ENCODE data around the gene ARIH1. TPM values are rescaled to one million over a fixed set of nuclear protein-coding genes. Genes with fewer than 3 reads are reported as not detected.
A peak's percentile ranks its signal among the peaks of the same experiment; 100 is the strongest.

Gene ARIH1
- total RNA-seq, 4 donors from 2014 or later = 42.6 to 90.0 (median 58.5) TPM

- Histone ChIP-seq H3K27ac (no peak overlapping the region), H3K4me3 (replicated peaks in 1 of 3) (no peak overlapping the region), H3K9me3 (no peaks in the 10 kb centered on the region), H3K4me1 (peaks cover 8 to 11% of the 10 kb centered on the region in 2 donors), H3K36me3 (no peaks in the 10 kb centered on the region), H3K27me3 (no peaks in the 10 kb centered on the region)
- TF ChIP-seq, protein P1, sequence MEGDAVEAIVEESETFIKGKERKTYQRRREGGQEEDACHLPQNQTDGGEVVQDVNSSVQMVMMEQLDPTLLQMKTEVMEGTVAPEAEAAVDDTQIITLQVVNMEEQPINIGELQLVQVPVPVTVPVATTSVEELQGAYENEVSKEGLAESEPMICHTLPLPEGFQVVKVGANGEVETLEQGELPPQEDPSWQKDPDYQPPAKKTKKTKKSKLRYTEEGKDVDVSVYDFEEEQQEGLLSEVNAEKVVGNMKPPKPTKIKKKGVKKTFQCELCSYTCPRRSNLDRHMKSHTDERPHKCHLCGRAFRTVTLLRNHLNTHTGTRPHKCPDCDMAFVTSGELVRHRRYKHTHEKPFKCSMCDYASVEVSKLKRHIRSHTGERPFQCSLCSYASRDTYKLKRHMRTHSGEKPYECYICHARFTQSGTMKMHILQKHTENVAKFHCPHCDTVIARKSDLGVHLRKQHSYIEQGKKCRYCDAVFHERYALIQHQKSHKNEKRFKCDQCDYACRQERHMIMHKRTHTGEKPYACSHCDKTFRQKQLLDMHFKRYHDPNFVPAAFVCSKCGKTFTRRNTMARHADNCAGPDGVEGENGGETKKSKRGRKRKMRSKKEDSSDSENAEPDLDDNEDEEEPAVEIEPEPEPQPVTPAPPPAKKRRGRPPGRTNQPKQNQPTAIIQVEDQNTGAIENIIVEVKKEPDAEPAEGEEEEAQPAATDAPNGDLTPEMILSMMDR (IDR thresholded peaks at IDR 0.05) = no peak
- no peak for TF ChIP-seq POLR2A (IDR thresholded peaks at IDR 0.05)
- no peak for DNase-seq
- intact Hi-C loops (cut with DNase I) = no loop called here
Observed at GRCh38 chr15:72515591-72516389, 41.7 kb downstream of the ARIH1 start.

DNA sequence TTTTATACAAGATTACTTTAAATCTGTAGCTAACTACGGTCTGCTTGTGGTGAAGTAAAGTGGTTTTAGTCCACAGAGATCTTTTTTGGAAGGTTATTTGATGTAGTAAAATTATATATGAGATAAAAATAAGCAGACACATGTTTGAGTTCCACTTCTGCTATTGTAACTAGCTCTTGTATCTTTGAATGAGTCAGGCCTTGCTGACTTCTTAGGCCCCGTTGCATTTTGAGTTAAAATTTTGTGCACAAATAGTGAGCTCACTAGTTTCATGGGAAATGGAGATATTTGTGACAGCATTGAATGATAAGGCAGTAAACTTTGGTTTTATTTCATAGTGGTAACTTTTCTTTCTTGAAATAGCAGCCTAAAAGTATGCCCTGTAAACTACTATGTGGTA lies 42.6 kb downstream of the ARIH1 start:
- H3K9me3 ChIP-seq = no peaks in the 10 kb centered on the region
- no peaks in the 10 kb centered on the region for H3K36me3 ChIP-seq
- no peak for TF ChIP-seq POLR2A (IDR thresholded peaks at IDR 0.05)
- TF ChIP-seq, protein P1 (IDR thresholded peaks at IDR 0.05) = no peak
- no peak for DNase-seq
- intact Hi-C loops (cut with DNase I) = no loop called here
- H3K27me3 ChIP-seq = no peaks in the 10 kb centered on the region
- no peak overlapping the region for H3K27ac ChIP-seq
- no peak overlapping the region for H3K4me3 ChIP-seq (replicated peaks in 1 of 3)
- WGBS, 2 donors = 84% methylated on average over 2 of the region's 2 CpGs
- H3K4me1 ChIP-seq = peaks cover 10 to 12% of the 10 kb centered on the region in 2 donors

DNA sequence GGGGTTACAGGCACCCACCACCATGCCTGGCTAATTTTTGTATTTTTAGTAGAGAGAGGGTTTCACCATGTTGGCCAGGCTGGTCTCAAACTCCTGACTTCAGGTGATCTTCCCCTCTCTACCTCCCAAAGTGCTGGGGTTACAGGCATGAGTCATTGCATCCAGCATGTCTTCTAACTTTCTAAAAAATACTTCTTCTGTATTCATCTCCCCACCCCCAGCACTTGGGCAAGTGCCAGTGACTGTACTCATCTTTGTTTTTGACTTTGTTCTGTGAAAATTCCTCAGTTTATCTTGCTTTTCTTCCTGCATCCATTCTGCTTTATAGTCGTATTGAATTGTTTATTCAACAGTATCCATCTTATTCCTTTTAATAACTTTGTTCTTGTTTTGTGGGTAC lies 47.6 kb downstream of the ARIH1 start:
- Histone ChIP-seq H3K27ac (no peak overlapping the region), H3K4me3 (replicated peaks in 1 of 3) (no peak overlapping the region), H3K9me3 (no peaks in the 10 kb centered on the region), H3K27me3 (no peaks in the 10 kb centered on the region), H3K4me1 (peaks cover 0 to 8% of the 10 kb centered on the region in 2 donors), H3K36me3 (no peaks in the 10 kb centered on the region)
- DNase-seq = peak in 1 of 2 donors; percentile 23
- TF ChIP-seq, protein P1 (IDR thresholded peaks at IDR 0.05) = no peak
- TF ChIP-seq POLR2A (IDR thresholded peaks at IDR 0.05) = no peak
- intact Hi-C loops (cut with DNase I) = no loop called here
- WGBS, 2 donors = 83 to 87% methylated on average over 1 of the region's 1 CpG

DNA sequence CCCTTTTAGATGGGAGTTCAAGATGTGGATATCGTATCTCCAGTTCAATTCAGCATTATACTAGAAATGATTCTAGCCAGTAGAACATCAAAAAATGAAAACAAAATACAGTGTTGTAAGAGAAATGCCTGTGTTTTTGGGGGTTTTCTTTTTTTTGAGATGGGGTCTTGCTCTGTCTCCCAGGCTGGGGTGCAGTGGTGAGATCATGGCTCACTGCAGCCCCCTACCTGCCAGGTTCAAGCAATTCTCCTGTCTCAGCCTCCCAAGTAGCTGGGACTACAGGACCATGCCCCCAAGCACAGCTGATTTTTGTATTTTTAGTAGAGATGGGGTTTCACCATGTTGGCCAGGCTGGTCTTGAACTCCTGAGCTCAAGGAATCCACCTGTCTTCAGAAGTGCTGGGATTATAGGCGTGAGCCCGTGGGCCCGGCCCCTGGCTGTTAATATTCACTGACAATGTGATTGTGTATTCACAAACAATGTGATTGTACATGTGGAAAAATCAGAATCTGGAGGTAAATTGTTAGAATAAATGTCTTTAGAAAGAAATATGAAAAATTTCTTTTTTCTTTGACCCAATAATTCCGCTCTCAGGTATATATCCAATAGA lies 59.0 kb downstream of the ARIH1 start:
- no peak overlapping the region for H3K27ac ChIP-seq
- no peak for TF ChIP-seq POLR2A (IDR thresholded peaks at IDR 0.05)
- TF ChIP-seq, protein P1 (IDR thresholded peaks at IDR 0.05) = peak in 3 of 6 experiments; percentile 9 to 24 (median 23)
- H3K4me3 ChIP-seq (replicated peaks in 1 of 3) = no peak overlapping the region
- H3K36me3 ChIP-seq = no peaks in the 10 kb centered on the region
- WGBS, 2 donors = 96 to 98% methylated on average over 5 of the region's 5 CpGs
- H3K9me3 ChIP-seq = no peaks in the 10 kb centered on the region
- peaks cover 2 to 3% of the 10 kb centered on the region in 2 donors for H3K4me1 ChIP-seq
- intact Hi-C loops (cut with DNase I) = no loop called here
- no peaks in the 10 kb centered on the region for H3K27me3 ChIP-seq
- DNase-seq = no peak

DNA sequence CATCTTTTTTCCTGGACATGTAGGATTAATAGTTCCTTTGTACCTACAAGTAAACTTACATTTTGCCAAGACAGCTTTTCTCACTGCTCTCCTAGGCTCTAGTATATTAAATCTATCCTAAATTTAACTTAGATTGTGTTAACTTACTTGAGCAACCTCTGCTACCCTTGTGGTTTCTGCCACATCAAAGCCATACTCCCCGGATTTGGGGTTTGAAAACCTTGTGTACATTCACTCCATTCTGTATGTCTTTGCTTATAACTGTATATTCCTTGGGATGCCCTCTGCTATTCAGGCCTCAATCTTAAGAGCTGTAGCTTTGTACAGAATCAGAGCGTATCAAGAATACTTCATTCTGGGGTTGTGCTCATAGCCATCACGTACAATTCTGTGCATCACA lies 60.4 kb downstream of the ARIH1 start:
- H3K4me1 ChIP-seq = peaks cover 13 to 15% of the 10 kb centered on the region in 2 donors
- H3K27ac ChIP-seq = no peak overlapping the region
- WGBS, 2 donors = 96 to 99% methylated on average over 3 of the region's 3 CpGs
- no peak for TF ChIP-seq POLR2A (IDR thresholded peaks at IDR 0.05)
- H3K4me3 ChIP-seq (replicated peaks in 1 of 3) = no peak overlapping the region
- H3K9me3 ChIP-seq = no peaks in the 10 kb centered on the region
- intact Hi-C loops (cut with DNase I) = no loop called here
- no peaks in the 10 kb centered on the region for H3K36me3 ChIP-seq
- DNase-seq = no peak
- H3K27me3 ChIP-seq = no peaks in the 10 kb centered on the region

Data from thyroid gland (tissue), 4 donors.